Esophagus squamous epithelium (tissue), 4 donors: Measurements from ENCODE around the gene ZP2.

Experiments
- CTCF ChIP-seq, 6 experiments: fragments of 450-650 bp in 4 of 6; fragments of 200-600 bp in 2 of 6; sonication (generic) in 2 of 6; IDR thresholded peaks; one replicate each; pipeline ENCODE4 v1.5.1; 2016 to 2019; ENCODE audit warnings: antibody characterized with exemption in 6 of 6, mild to moderate bottlenecking in 4 of 6, moderate library complexity in 4 of 6
- POLR2A ChIP-seq, 4 donors: fragments of 450-650 bp; IDR thresholded peaks; one replicate each; pipeline ENCODE4 v1.6.1; 2017; ENCODE audit warnings: antibody characterized with exemption in 4 of 4, mild to moderate bottlenecking in 4 of 4, moderate library complexity in 3 of 4

- no peak for TF ChIP-seq POLR2A (IDR thresholded peaks at IDR 0.05)
- TF ChIP-seq CTCF (IDR thresholded peaks at IDR 0.05): no peak
These were observed 2.7 kb downstream of the ZP2 start for GRCh38 chr16:21208446-21209230.
